Activated CD4-positive, alpha-beta T cell treated with anti-CD3 and anti-CD28 coated beads, Interleukin-2, amount 50 U/mL, for 4 hours (primary cell): Measurements from ENCODE around the gene GALK2.
"Not testable (repeated sequence)": the region's sequence is repeated elsewhere in the genome, so short reads cannot be mapped to it uniquely, and the experiment has no call there.

Experiments used
- DNase-seq, 2 experiments: peaks; one replicate each; pipeline ENCODE4 v3.0.0-alpha.2; 2020

Gene GALK2

DNA sequence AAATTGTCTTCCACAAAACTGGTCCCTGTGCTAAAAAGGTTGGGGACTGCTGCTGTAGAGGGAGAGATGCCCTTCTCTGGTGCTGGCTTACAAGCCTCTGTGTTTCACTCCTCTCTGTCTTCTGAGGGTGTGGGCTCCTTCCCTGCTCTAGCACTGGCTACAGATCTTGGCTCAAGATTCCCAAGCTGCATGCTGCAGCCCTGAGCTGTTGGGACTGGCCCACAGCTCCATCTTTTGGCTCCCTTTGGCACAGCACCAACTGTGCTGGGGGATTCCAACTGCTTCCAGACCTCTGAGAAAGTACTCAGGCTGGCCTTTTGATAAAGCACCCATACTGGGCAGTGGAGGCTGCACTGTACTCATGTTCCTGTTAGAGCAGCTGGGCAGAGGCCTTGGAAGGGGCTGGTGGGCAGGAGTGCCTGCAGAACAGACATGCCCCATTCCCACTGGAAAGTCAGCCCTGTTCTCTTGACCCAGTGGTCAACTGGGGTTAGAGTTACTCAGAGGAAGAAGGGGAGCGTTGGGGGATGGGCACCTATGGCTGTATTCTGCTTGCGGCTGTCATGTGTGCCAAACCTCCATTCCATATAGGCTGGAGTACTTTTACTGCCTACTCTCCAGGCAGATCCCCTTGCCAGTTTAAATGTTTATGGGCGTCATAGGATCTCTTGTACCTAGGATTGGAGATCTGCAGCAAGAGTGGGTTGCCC is 55.7 kb downstream of the GALK2 start:
- no peak for DNase-seq

DNA sequence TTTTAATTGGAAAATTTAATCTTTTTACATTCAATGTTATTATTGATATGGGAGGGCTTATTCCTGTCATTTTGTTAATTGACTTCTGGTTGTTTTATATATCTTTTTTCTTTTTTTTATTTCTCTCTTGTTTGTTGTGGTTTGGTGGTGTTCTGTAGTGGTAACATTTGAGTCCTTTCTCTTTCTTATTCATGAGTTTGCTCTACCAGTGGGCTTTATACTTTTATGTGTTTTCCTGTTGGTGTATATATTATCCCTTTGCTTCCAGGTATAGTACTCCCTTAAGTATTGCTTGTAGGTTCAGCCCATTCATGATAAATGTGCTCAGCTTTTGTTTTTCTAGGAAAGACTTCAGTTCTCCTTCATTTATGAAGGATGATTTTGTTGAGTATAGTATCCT is 57.6 kb downstream of the GALK2 start:
- DNase-seq: no peak

DNA sequence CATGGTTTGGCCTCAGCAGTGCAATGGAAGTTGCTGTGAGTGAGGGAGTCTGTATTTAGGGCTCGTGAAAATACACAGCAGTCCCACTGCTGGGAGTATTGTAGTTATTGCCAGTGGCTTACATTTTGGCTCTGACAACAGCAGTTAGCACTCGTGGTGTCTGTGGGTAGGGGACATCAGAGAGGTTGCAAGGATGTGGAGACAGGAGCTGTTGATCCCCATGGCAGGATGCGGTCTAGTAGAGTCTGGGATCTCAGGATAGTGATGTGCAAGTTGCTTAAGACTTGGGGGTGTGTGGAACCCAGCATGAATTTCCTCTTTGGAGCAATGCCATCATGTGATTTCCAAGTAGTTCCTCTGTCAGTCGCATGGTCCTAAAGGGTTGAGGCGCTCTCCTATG is 59.9 kb downstream of the GALK2 start:
- DNase-seq: no peak

DNA sequence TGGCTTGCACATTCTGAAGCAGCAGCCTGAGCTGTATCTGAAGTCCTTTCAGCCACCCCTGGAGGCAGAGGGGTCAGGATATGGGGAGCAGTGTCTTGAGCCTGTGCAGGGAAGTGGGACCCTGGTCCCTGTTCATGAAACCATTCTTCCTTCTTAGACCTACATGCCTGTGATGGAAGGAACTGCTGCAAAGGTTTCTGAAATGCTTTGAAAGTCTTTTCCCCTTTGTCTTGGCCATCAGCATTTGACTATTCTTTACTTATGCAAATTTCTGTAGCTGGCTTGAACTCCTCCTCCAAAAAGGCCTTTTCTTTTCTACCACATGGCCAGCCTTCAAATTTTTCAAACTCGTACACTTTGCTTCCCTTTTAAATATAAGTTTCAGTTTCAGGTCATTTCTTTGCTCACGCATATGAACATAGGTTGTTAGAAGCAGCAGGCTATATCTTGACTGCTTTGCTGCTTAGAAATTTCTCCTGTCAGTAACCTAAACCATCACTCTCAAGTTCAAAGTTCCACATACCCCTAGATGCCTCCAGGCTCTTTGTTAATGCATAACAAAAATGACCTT is 62.3 kb downstream of the GALK2 start:
- DNase-seq: no peak

DNA sequence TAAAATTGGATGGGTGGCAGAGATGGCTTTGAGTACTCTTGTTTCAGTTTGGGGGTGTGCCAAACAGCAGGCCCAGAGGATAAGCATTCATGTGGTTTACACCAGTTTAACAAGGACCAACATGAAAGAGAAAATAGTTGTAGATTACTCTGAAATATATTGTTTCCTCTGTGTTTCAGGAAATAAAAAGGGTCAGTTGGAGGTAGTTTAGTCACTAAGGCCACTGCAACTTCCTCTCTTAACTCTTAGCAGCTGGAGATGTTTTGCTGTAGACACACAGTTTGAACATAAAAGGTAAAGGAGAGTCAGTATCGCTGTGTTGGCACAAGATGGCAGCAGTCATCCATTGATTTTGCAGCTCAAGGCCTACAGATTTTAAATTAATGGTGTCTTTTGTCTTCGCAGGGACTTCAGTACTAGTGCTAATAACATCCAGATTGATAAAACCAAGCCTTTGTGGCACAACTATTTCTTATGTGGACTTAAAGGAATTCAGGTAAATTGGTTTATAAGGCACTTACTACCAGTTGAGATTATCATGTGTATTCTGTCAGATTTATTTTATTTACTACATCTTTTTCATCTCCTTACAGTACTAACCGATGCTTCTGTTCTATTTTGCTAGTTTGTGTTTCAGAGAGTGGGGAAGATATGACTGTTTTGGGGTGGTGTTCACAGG is 65.5 kb downstream of the GALK2 start:
- DNase-seq: peak; percentile 14 to 30

DNA sequence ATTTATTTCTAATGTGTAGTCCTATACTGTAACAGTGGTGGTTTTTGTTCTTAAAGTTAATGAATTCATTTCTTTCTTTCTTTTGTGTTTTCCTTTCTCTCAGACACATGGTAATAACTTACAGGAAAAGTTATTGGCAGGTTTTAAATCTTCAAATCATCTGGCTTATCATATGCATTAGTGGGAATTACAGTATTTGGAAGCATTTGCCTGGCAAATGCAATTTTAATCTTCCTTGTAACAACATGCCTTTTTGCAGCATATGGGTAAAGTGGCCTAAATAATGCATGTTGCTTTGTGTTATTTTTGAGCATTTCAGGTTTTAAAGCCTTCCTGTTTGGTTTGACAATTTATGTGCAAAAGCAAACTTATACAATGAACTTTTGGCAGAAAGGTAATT is 66.8 kb downstream of the GALK2 start:
- no peak for DNase-seq

DNA sequence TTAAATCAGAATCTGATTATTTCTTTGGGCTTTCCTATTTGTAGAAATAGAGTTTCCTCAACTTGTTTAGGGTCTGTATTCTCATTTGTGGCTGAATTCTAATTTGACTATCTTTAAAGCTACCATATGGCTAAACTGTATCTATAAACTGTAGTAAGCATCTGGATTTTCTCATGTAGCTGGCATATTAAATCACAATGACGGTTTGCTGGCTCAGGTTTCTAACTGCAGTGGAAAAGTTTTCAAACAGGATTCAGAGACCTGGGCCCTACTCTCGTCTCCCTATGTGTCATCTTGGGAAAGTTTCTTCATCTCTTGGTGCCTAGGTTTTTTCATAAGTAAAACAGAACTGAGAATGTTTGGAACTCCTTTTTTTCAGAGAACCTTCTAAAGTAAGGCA is 68.3 kb downstream of the GALK2 start:
- no peak for DNase-seq

DNA sequence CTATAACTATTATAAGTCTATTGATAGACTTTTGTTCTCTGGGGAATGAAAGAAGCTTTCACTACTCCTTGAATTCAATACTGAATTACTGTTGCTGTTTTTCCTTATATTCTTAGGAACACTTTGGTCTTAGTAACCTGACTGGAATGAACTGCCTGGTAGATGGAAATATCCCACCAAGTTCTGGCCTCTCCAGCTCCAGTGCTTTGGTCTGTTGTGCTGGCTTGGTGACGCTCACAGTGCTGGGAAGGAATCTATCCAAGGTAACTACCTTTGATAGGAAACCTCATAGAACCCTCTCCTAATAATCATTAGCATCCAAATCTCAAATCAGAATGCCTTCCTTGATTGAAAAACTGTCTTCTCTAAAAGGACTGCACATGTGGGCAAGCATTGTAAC is 69.1 kb downstream of the GALK2 start:
- no peak for DNase-seq

DNA sequence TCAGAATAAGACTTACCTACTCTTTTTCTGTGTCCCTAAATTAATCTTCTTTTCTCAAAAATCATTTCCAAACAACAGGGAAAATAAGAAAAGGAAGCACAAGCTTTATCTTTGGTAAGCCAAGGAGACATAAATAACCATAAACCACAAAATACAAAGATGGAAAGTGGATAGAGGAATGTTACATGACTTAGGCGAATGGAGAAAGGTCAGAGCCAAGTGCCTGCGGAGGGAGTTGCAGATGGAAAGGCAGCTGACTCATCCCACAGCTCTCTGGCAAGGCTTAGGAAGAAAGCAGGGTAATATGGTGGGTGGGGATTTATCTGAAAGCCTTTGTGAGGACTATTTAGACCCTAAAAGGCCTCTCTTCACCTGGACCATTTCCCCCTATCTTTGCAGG is 72.8 kb downstream of the GALK2 start:
- DNase-seq: no peak

DNA sequence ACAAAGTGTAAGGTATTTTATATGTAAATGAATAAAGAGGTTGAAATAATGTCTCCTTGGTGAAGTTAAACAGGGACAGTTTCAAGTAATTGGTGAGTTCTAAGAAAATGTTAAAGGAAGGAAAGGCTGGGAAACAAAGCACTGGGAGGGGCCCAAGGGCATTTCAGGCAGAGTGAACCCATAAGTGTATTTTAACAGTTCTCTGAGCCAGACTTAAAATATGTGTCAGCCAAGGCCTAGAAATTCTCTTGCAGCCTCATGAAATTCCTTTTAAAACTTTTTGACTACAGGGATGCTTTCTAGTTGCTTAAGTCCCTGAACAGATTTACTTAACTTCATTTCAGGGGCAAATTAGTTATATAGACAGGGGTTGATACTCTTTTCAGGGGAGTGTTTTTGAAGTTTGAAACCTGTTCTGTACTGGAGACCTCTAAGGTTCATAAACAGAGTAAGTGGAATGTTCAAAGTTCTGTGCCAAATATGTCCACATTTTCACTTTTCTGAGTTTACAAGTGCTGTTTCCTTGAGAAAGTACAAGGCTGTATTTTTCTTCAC is 77.6 kb downstream of the GALK2 start:
- no peak for DNase-seq

DNA sequence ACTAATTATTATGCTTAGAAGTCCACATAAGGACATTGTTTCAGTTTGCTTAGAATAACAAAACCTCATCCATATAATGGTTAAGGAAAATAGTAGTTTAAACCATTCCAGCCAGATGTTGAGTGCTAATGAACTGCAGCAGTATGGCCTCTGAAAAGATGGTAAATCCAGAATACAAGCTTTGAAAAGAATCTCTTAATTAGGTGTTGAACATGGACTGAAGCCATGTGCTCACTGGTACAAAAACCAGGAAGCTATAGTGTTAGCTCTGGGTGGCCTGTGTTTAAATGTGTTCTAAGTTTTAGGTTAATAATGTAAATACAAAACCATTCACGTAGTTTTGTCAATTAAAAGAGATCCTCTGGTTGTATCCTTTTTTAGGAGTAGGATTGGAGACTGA is 78.2 kb downstream of the GALK2 start:
- DNase-seq: no peak

DNA sequence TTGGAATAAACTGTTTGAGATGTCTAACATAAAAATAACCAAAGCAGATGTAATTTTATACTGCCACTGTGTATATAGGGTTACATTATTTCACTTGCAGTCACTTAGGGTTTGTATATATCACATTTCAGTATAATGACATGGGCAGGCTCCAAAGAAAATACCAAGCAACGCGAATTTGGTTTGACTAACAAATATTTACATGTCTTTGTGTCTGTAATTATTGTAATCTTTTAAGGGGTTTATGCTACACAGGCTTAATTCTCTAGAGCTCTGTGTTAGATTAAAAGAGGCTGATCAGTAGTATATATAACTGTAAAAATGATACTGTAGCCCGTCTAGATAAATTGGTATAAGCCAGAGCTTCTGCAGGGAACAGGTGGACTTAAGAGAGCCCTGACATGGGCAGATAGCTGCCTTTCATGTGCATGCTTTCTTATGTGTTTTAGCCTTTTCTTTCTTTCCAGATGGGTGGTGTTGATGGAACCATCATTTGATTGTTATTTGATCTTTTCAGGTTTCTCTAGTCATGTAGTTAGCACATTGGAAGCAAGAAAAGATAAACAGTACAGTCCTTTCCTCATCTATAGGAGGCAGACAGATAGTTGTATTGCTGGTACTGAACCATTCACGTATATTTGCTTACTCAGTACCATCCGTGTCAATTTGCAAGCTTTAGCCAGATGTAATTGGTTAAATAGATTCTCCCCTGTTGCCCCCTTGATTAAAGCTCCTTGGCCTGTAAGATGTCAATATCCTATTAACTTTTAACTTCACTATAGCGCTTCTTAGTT is 86.1 kb downstream of the GALK2 start:
- DNase-seq: no peak

DNA sequence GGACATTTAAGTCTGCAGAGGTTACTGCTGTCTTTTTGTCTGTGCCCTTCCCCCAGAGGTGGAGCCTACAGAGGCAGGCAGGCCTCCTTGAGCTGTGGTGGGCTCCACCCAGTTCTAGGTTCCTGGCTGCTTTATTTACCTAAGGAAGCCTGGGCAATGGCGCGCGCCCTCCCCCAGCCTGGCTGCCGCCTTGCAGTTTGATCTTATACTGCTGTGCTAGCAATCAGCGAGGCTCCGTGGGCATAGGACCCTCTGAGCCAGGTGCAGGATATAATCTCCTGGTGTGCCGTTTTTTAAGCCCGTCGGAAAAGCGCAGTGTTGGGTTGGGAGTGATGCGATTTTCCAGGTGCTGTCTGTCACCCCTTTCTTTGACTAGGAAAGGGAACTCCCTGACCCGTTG is 95.1 kb downstream of the GALK2 start:
- not testable (repeated sequence) for DNase-seq

DNA sequence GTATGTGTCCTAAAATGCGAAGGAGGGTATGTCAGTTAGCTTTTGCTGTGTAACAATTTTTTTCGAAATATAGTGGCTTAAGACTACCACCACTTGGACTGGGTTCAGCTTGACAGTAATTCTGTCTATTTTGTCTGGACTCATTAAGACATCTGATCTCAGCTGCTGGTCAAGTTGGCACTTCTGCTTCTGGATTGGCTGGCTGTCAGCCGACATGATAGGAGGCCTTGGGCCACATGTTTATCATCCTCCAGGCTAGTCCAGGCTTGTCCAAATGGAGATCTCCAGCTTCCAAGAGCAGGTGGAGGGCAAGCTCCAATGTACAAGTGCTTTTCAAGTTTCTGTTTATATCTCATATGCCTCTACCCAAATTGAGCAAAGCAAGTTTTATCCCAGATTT is 95.9 kb downstream of the GALK2 start:
- DNase-seq: no peak

DNA sequence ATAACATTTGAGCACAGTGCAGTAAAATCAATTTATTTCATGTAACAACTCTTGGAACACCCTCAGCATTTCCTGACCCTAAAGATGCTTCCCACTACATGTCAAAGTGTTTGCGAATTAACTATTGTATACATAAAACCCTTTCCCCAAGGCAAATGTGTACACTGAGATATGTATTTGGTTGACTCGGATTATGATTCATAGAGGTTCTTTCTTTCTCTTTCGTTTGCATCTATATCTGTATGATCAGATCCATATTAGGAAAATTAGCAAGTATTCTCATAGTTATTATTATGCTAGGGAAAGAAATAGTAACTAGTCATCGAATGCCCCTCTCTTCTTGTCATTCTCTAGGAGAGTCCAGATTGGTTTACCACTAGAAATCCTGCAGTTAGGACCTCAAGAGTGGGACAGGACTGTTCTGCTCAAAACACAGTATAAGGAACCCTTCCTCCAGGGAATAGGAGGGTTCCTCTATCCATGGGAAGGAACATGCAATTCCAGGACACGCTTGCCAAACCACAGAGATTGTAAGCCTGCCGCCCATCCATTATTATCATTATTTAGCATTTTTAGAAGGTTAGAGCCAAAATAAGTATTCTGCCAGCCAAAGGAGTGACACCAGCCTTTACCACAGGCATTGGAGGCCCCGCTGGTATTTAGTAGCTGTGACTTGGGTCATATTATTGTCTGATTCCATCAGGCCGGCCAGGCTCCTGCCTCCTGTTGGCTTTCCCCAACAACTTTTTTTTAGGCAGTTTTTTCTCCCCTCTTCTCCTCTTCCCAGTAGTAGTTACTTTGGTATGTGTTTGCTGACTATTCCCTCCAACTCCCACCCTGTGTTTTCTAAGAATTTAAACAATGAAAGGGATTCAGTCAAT is 100.7 kb downstream of the GALK2 start:
- no peak for DNase-seq

DNA sequence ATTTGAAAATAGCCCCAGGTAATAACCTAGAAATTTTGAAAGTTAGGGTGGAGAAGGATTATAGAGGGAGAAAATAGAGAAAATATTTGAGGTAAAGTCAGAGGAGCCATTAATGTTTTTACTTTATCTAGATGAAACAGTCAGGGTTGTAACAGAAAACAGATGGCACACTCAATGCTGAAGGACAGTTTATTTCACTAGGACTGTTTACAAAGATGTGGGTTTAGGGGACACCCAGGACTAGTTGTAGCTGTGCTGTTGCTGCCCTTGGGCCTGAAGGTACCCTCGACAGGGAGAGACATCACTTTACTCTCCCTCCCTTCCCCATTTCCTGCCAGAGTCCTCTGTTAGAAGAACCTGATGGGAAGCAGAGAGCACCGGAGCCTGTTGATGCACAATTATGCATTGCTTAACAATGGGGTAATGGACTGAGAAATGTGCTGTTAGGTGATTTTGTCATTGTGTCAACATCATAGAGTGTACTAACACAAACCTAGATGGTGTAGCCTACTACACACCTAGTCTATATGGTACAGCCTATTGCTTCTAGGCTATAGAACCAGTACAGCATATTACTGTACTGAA is 103.8 kb downstream of the GALK2 start:
- DNase-seq: no peak

DNA sequence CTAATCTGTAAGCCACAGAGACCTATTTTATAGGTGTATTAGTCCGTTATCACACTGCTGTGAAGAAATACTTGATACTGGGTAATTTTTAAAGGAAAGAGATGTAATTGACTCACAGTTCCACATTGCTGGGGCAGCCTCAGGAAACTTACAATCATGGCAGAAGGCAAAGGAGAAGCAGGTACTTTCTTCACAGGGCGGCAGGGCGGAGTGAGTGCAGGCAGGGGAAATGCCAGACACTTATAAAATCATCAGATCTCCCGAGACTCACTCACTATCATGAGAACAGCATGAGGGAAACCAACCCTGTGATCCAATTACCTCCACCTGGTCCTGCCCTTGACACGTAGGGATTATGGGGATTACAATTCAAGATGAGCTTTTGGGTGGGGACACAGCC is 108.7 kb downstream of the GALK2 start:
- no peak for DNase-seq

DNA sequence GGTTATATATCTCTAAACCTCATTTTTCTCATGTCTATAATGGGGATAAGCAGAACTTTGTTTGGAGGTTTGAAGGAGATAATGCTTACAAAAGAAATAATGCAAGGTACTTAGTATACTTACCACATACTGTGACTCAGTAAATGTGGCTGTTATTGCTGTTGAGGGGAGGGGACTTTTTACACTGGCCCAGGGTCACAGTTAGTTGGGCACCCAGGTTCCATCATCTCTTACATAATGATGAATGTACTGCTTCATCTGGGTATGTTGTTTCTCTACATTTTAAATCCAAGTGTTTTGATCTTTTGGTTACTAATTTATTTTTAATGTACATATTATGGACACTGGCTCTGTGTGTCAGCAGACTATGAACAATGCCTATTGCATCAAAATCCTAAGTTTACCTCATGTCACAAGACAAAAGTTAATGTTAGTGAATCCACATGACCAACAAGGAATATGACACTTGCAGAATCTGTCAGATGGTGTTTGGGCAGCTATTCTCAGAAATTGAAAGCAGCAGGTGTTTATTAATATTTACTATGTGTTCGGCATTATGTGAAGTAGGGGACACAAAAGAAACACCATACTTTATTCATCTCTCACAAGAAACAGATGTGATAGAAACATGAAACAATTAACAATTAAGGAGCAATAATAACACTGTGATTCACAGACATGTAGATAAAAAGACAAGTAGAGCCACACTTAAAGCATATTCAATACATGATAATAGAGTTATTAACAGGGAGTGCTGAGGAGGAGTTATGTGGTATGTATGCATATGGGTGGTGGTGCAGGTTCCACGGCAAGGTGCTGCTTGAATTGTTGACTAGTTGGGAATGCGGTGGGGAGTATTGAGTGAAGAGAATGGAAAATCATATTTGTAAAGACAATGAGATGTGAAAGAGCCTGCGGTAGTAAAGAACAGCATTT is 109.7 kb downstream of the GALK2 start:
- no peak for DNase-seq

DNA sequence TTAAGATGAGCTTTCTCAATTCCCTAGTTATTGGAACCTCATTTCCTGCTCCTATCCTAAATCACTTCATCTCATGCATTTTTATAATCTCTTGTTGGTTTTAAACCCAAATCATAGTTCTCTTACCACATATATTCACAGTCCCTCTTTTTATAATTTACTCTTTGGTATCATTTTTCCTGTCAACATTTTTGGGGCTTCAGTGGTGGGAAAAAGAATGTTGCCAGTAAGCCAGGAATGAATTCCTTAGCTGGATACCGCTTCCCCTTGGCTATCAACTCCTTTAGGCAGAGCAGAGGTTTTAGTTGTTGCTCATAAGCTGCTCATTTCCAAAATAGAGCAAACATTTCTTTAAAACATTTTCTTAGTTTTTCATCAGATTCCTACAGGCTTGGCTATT is 112.3 kb downstream of the GALK2 start:
- DNase-seq: no peak

DNA sequence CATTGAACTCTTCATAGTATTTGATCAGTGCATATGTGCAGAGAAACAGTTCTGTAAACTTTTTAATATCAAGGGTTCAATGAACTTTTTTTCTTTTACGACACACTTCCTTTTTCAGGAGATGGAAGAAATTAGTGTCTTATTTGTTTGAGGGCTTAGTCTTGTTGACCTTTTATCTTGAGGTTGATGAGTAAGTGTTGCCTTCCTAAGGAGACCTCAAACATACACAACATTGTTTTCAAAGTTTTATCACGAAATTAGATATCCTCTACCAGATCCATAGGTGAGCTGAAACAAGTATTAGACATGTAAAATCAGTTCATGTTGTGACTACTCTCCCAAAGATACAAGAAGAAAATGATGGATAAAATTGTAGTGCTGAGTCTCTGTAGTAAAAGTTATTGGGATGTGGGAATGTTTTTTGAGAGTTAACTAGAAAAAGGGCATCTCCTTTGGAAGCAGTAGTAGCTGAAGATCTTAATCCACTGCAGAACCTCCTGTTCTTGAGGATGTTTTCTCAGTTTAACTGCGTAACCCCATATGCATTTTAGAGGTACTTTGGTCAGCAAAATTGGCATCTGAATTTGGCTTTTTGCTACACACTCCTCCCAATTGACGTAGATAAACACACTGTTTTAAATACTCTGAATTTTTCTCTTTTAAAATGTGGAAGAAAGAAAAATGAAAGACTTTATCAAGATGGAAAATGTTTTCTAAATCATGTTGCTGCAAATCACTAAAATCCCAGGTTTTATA is 116.8 kb downstream of the GALK2 start:
- DNase-seq: no peak
